Thyroid gland (tissue), 4 donors: Measurements from ENCODE around the gene SLC24A3. TPM values are rescaled to one million over a fixed set of nuclear protein-coding genes. Genes with fewer than 3 reads are reported as not detected.

Experiments used
- DNase-seq, 2 donors: peaks; one replicate each; pipeline ENCODE4 v3.0.0-alpha.2; 2019
- H3K27ac ChIP-seq, 3 donors: fragments of 200-600 bp; sonication (generic); 1 replicate in 2 of 3; 2 replicates in 1 of 3; pipeline ENCODE4 v1.5.1; 2016 to 2019; ENCODE audit warnings: mild to moderate bottlenecking in 1 of 3, moderate library complexity in 1 of 3
- H3K27me3 ChIP-seq: fragments of 200-600 bp; sonication (generic); one replicate; pipeline ENCODE4 v1.5.1; 2019
- H3K36me3 ChIP-seq, 2 donors: fragments of 200-600 bp; sonication (generic); one replicate each; pipeline ENCODE4 v1.5.1; 2016 to 2019
- H3K4me1 ChIP-seq, 2 donors: fragments of 200-600 bp; sonication (generic); one replicate each; pipeline ENCODE4 v1.5.1; 2017 to 2019
- H3K4me3 ChIP-seq, 3 donors: fragments of 200-600 bp; sonication (generic); replicated peaks in 1 of 3; 1 replicate in 2 of 3; 2 replicates in 1 of 3; pipeline ENCODE4 v1.5.1; 2016; ENCODE audit warnings: mild to moderate bottlenecking in 1 of 3
- H3K9me3 ChIP-seq: fragments of 200-600 bp; sonication (generic); one replicate; pipeline ENCODE4 v1.5.1; 2017
- CTCF ChIP-seq, 6 experiments: fragments of 200-600 bp in 3 of 6; fragments of 450-650 bp in 3 of 6; sonication (generic) in 3 of 6; IDR thresholded peaks; one replicate each; pipeline ENCODE4 v1.5.1; 2016 to 2019; ENCODE audit warnings: antibody characterized with exemption in 6 of 6, mild to moderate bottlenecking in 2 of 6, inconsistent platforms in 1 of 6, moderate library complexity in 1 of 6
- POLR2A ChIP-seq, 2 donors: fragments of 450-650 bp; IDR thresholded peaks; one replicate each; pipeline ENCODE4 v1.6.1; 2017; ENCODE audit warnings: antibody characterized with exemption in 2 of 2, mild to moderate bottlenecking in 2 of 2, moderate library complexity in 1 of 2
- WGBS, 2 donors: methylation state at CpG; one replicate each; pipeline ENCODE4 v1.1.5; 2017; 5-methylcytosine and 5-hydroxymethylcytosine counted together
- intact Hi-C: fragments of 100-400 bp; cut with DNase I; formaldehyde crosslinking; loops from one replicate; pipeline ENCODE4 v1.15.1; 2023
- total RNA-seq, 4 donors: library from RNA; depleted of rRNA; stranded (reverse); fragments of >200 nt; gene quantifications; one replicate each; pipeline ENCODE4 v1.2.3, GENCODE V29; 2016

Gene SLC24A3
- 1 to 10 TPM; 4.0 to 8.1 (median 6.3) TPM for total RNA-seq

DNA sequence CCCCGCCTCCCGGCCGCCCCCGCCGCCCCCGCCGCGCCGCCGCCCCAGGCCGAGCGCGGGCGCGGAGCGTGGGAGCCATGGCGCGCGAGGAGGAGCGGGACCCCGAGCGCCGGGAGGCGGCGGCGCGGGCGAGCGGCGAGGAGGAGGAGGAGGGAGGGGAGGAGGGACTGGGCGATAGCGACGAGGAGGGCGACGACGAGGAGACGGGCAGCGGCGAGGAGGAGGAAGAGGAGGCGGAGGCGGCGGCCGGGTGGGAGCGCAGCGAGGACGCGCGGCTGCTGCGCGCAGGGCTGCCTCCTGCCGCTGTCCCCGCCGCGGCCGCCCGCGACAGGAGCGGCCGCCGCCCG, at the start of gene SLC24A3:
Gene SLC24A3, plus strand, starts transcription at position 174 of the 347 bp plus-strand sequence.
- TF ChIP-seq CTCF (IDR thresholded peaks at IDR 0.05) (no peak), POLR2A (IDR thresholded peaks at IDR 0.05) (peak in 1 of 2 donors; percentile 42)
- intact Hi-C loops, result no loop called here
- H3K27ac ChIP-seq, result peak within 1 kb of the TSS; percentile 55 to 82 (median 71)
- H3K36me3 ChIP-seq, result no peaks in the 10 kb centered on the region
- peak; percentile 53 to 60 for DNase-seq
- WGBS, 2 donors, result 0 to 1% methylated on average over 12 to 30 of the region's 61 CpGs
- H3K27me3 ChIP-seq, result no peaks in the 10 kb centered on the region
- peaks cover 15 to 23% of the 10 kb centered on the region in 2 donors for H3K4me1 ChIP-seq
- no peaks in the 10 kb centered on the region for H3K9me3 ChIP-seq
- peak within 1 kb of the TSS; percentile 28 to 60 (median 54) for H3K4me3 ChIP-seq

DNA sequence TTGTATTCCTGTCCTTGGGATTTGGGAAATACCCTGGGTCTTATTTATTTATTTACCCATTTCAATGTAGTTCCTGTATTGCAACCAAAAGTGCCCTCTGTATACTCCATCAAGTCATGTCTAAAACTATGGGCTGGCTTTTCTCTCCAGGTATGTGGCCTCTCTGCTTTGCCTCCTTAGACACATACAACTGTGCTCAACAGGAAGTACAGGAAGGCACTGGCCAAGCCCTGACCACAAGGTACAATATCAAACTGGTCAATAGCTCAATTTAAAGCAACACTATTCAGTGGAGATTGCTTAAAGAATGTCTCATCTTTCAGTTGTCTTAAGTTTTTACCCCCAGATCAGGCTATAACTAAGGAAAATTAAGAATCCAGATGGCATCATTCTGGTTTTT, 42.3 kb upstream of the SLC24A3 start:
- no peak for TF ChIP-seq CTCF (IDR thresholded peaks at IDR 0.05)
- no peaks in the 10 kb centered on the region for H3K9me3 ChIP-seq
- H3K27me3 ChIP-seq, result no peaks in the 10 kb centered on the region
- no peak overlapping the region for H3K4me3 ChIP-seq
- no peak for DNase-seq
- H3K4me1 ChIP-seq, result no peaks in the 10 kb centered on the region
- H3K36me3 ChIP-seq, result no peaks in the 10 kb centered on the region
- intact Hi-C loops, result no loop called here
- no peak overlapping the region for H3K27ac ChIP-seq

DNA sequence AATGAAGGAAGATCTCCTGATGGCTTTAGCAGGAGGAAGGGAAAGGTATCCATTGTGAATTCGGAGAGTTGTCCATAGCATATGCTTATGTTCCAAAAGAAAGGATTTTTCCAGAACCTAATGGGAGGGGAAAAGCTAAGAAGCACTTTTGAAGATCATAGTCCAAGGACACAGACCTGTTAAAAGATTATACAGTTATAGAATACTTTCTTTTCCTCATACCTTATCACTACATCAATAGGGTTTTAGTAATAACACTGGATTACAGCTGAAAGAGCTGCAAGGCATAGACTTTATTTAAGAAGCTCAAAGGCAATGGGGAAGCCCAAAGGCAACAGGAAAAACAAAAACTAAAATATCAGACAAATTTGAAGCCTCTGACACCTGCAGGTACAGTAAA, 39.8 kb upstream of the SLC24A3 start:
- intact Hi-C loops, result no loop called here
- Histone ChIP-seq H3K36me3 (no peaks in the 10 kb centered on the region), H3K27ac (no peak overlapping the region), H3K4me1 (no peaks in the 10 kb centered on the region), H3K4me3 (no peak overlapping the region), H3K9me3 (no peaks in the 10 kb centered on the region), H3K27me3 (no peaks in the 10 kb centered on the region)
- DNase-seq, result no peak
- TF ChIP-seq CTCF (IDR thresholded peaks at IDR 0.05) (no peak), POLR2A (IDR thresholded peaks at IDR 0.05) (no peak)
- WGBS, 2 donors, result 83 to 84% methylated on average over 1 of the region's 1 CpG

DNA sequence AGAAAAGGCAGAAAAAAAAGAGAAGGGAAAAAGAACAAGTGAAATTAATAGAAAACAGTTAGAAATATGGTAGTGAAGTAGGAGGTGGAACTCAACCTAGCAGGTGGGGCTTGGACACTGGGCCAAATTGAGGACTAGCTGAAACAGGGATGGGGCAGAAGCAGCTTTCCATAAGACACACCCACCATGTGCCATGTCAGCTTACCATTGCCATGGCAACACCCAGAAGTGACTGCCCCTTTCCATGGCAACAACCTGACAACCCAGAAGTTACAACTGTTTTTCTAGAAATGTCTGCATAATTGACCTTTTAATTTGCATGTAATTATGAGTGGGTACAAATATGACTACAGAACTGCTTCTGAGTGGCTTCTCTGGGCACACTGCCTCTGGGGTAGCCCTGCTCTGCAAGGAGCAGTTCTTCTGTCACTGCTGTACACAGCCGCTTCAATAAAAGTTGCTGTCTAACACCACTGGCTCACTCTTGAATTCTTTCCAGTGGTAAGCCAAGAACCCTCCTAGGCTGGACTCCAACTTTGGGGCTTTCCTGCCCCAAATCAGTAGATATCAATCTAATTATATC, 35.9 kb upstream of the SLC24A3 start:
- intact Hi-C loops, result no loop called here
- Histone ChIP-seq H3K27me3 (no peaks in the 10 kb centered on the region), H3K27ac (no peak overlapping the region), H3K36me3 (no peaks in the 10 kb centered on the region), H3K9me3 (no peaks in the 10 kb centered on the region), H3K4me3 (no peak overlapping the region), H3K4me1 (no peaks in the 10 kb centered on the region)
- no peak for TF ChIP-seq CTCF (IDR thresholded peaks at IDR 0.05)
- no peak for TF ChIP-seq POLR2A (IDR thresholded peaks at IDR 0.05)
- no peak for DNase-seq
- 41 to 55% methylated on average over 1 of the region's 1 CpG for WGBS, 2 donors

GRCh38 chr20:19181552-19181951, 30.9 kb upstream of the SLC24A3 start:
- Histone ChIP-seq H3K27ac (no peak overlapping the region), H3K27me3 (no peaks in the 10 kb centered on the region), H3K4me3 (no peak overlapping the region), H3K36me3 (no peaks in the 10 kb centered on the region), H3K4me1 (no peaks in the 10 kb centered on the region), H3K9me3 (no peaks in the 10 kb centered on the region)
- WGBS, 2 donors, result 47 to 65% methylated on average over 2 of the region's 2 CpGs
- TF ChIP-seq CTCF (IDR thresholded peaks at IDR 0.05), result no peak
- no peak for TF ChIP-seq POLR2A (IDR thresholded peaks at IDR 0.05)
- intact Hi-C loops, result no loop called here
- DNase-seq, result no peak
